Adrenal gland (tissue), 12 donors: ENCODE results near the gene TP73. TPM values are rescaled to one million over a fixed set of nuclear protein-coding genes. Genes with fewer than 3 reads are reported as not detected.

Source experiments
- DNase-seq, 7 donors: peaks; one replicate each; pipeline ENCODE4 v3.0.0-alpha.2; 2019 to 2020
- H3K27ac ChIP-seq, 5 donors: fragments of 200-600 bp; sonication (generic) in 4 of 5; 1 replicate in 3 of 5; 2 replicates in 2 of 5; pipeline versions ENCODE4 v1.5.1 to v1.8.0; 2016 to 2020; ENCODE audit warnings: mild to moderate bottlenecking in 1 of 5
- H3K27me3 ChIP-seq: fragments of 200-600 bp; 2 replicates; pipeline ENCODE4 v1.8.0; 2021
- H3K36me3 ChIP-seq, 2 donors: fragments of 200-600 bp; replicated peaks in 1 of 2; 1 replicate in 1 of 2; 2 replicates in 1 of 2; pipeline versions ENCODE4 v1.5.1 to v1.8.0; 2018 to 2022
- H3K4me1 ChIP-seq, 2 donors: fragments of 200-600 bp; replicated peaks in 1 of 2; 1 replicate in 1 of 2; 2 replicates in 1 of 2; pipeline versions ENCODE4 v1.5.1 to v1.8.0; 2018 to 2021
- H3K4me3 ChIP-seq, 4 donors: fragments of 200-600 bp; sonication (generic) in 3 of 4; one replicate each; pipeline ENCODE4 v1.5.1; 2016 to 2018
- H3K9me3 ChIP-seq, 3 donors: fragments of 200-600 bp; sonication (generic) in 1 of 3; replicated peaks in 1 of 3; 1 replicate in 2 of 3; 2 replicates in 1 of 3; pipeline versions ENCODE4 v1.5.1 to v1.8.0; 2016 to 2021
- CTCF ChIP-seq, 6 experiments: fragments of 450-650 bp in 4 of 6; fragments of 200-600 bp in 2 of 6; sonication (generic) in 1 of 6; IDR thresholded peaks; 1 replicate in 5 of 6; 2 replicates in 1 of 6; pipeline versions ENCODE4 v1.5.1 to v1.8.0; 2016 to 2021; ENCODE audit warnings: antibody characterized with exemption in 6 of 6, mild to moderate bottlenecking in 2 of 6, moderate library complexity in 1 of 6
- POLR2A ChIP-seq, 2 donors: fragments of 450-650 bp; IDR thresholded peaks; one replicate each; pipeline ENCODE4 v1.6.1; 2017; ENCODE audit warnings: antibody characterized with exemption in 2 of 2, mild to moderate bottlenecking in 2 of 2, moderate library complexity in 1 of 2
- WGBS, 4 donors: extraction: QIAGEN DNeasy Blood & Tissue Kit in 2 of 4; methylation state at CpG; one replicate each; pipeline versions ENCODE4 v1.1.5 to v1.1.7; 2013 to 2017; 5-methylcytosine and 5-hydroxymethylcytosine counted together
- intact Hi-C, 2 donors: fragments of 100-400 bp; cut with DNase I; formaldehyde crosslinking; loops; one replicate each; pipeline versions ENCODE4 v1.14.1 to v1.15.0; 2022 to 2023
- polyA plus RNA-seq, 3 donors: library from polyadenylated mRNA; stranded (reverse); fragments of 200-250 nt in 2 of 3; fragments of 350-450 nt in 1 of 3; fragmentation: Illumina TruSeq in 1 of 3; extraction: RNeasy Lipid Tissue Mini Kit (QIAGEN cat#74804) in 1 of 3; gene quantifications; one replicate each; pipeline ENCODE4 v1.2.3, GENCODE V29; 2013 to 2014
- total RNA-seq, 9 donors: library from RNA; depleted of rRNA in 4 of 9; stranded (reverse); fragments of >200 nt in 4 of 9; fragments of 120-200 nt in 1 of 9; fragmentation: NEBNext Ultra II Directional in 1 of 9; extraction: Animal tissue kit (Norgen Biotek cat#: 25700) in 1 of 9; gene quantifications; one replicate each; pipeline versions ENCODE4 v1.1.0 to v1.2.4, GENCODE V29; 2013 to 2023
- donor health status: healthy with polysubstance abuse.
- donor health status: Bipolar disorder and iron deficiency.
- donor health status: DM: yes; HTN: yes; CAD: no.
- donor health status: DM: no; HTN: no; CAD: no.
- donor health status: DM: no; HTN: no; CAD: no.
- donor health status: DM: yes; HTN: yes; CAD: no.

Gene TP73
- total and polyA plus RNA-seq, 12 donors, result 0.03 to 0.22 (median 0.14) TPM; not detected in 6

- H3K4me3 ChIP-seq, result peak overlapping the region in 2 of 4 donors; percentile 76 to 86
- intact Hi-C loops, result no loop called here
- peaks cover 38% of the 10 kb centered on the region for H3K27me3 ChIP-seq
- peaks cover 0 to 12% of the 10 kb centered on the region in 2 donors for H3K36me3 ChIP-seq
- no peak overlapping the region for H3K27ac ChIP-seq
- no peaks in the 10 kb centered on the region for H3K9me3 ChIP-seq
- no peak for TF ChIP-seq POLR2A (IDR thresholded peaks at IDR 0.05)
- TF ChIP-seq CTCF (IDR thresholded peaks at IDR 0.05), result no peak
- peaks cover 7 to 35% of the 10 kb centered on the region in 2 donors for H3K4me1 ChIP-seq
- DNase-seq, result no peak
- 10 to 16% (median 13%) methylated on average over 27 to 50 of the region's 50 CpGs for WGBS, 4 donors
These were observed 1.9 kb upstream of the TP73 start for GRCh38 chr1:3650248-3651025.

- 8 to 17% (median 9%) methylated on average over 18 to 83 of the region's 83 CpGs for WGBS, 4 donors
- H3K27ac ChIP-seq, result no peak overlapping the region
These were observed 1.0 kb upstream of the TP73 start for GRCh38 chr1:3651026-3651929.

GRCh38 chr1:3652548-3653285 is 401 bp downstream of the TP73 start:
- Histone ChIP-seq H3K4me3 (peak overlapping the region in 1 of 4 donors; percentile 47), H3K27me3 (peaks cover 38% of the 10 kb centered on the region), H3K27ac (no peak overlapping the region), H3K9me3 (no peaks in the 10 kb centered on the region), H3K36me3 (no peaks in the 10 kb centered on the region), H3K4me1 (peaks cover 7 to 35% of the 10 kb centered on the region in 2 donors)
- 6 to 54% (median 28%) methylated on average over 3 to 68 of the region's 68 CpGs for WGBS, 4 donors
- DNase-seq, result no peak
- intact Hi-C loops, result no loop called here
- TF ChIP-seq POLR2A (IDR thresholded peaks at IDR 0.05) (no peak), CTCF (IDR thresholded peaks at IDR 0.05) (no peak)

More at GRCh38 chr1:3651026-3651929, 1.0 kb upstream of the TP73 start:
- no peak for TF ChIP-seq CTCF (IDR thresholded peaks at IDR 0.05)
- no peak for TF ChIP-seq POLR2A (IDR thresholded peaks at IDR 0.05)
- H3K4me1 ChIP-seq, result peaks cover 7 to 35% of the 10 kb centered on the region in 2 donors
- H3K4me3 ChIP-seq, result peak overlapping the region in 1 of 4 donors; percentile 86
- no peak for DNase-seq
- H3K9me3 ChIP-seq, result no peaks in the 10 kb centered on the region
- intact Hi-C loops, result no loop called here
- H3K36me3 ChIP-seq, result peaks cover 0 to 9% of the 10 kb centered on the region in 2 donors
- H3K27me3 ChIP-seq, result peaks cover 38% of the 10 kb centered on the region

- H3K9me3 ChIP-seq, result no peaks in the 10 kb centered on the region
- no peak overlapping the region for H3K4me3 ChIP-seq
- peaks cover 7 to 35% of the 10 kb centered on the region in 2 donors for H3K4me1 ChIP-seq
- intact Hi-C loops, result no loop called here
- H3K36me3 ChIP-seq, result no peaks in the 10 kb centered on the region
- DNase-seq, result no peak
- H3K27ac ChIP-seq, result no peak overlapping the region
- no peak for TF ChIP-seq CTCF (IDR thresholded peaks at IDR 0.05)
- no peak for TF ChIP-seq POLR2A (IDR thresholded peaks at IDR 0.05)
- H3K27me3 ChIP-seq, result peaks cover 38% of the 10 kb centered on the region
- 45 to 68% (median 63%) methylated on average over 8 to 10 of the region's 10 CpGs for WGBS, 4 donors
These were observed 936 bp downstream of the TP73 start for GRCh38 chr1:3653286-3653618.
